NOMO-1 (cell line): ENCODE data around the gene PBX3.
A peak's percentile ranks its signal among the peaks of the same experiment; 100 is the strongest.

Experiments used
- DNase-seq, 2 experiments: peaks; one replicate each; lab custom pipeline; 2025; ENCODE audit not compliant: unreplicated experiment in 2 of 2; lab: John Stamatoyannopoulos, UW

Gene PBX3

GRCh38 chr9:125747053-125747764, at the start of gene PBX3:
TSS of gene PBX3 (plus strand) at chr9:125747373.
- DNase-seq = peak; percentile 29 to 44

GRCh38 chr9:125699870-125700269, 47.3 kb upstream of the PBX3 start:
- DNase-seq = no peak

GRCh38 chr9:125700791-125701190, 46.4 kb upstream of the PBX3 start:
- no peak for DNase-seq

- no peak for DNase-seq
Observed at GRCh38 chr9:125701351-125701750, 45.8 kb upstream of the PBX3 start.

GRCh38 chr9:125703662-125704061, 43.5 kb upstream of the PBX3 start:
- DNase-seq = no peak

- no peak for DNase-seq
Observed at GRCh38 chr9:125705893-125706292, 41.3 kb upstream of the PBX3 start.

- peak; percentile 89 to 96 for DNase-seq
Observed at GRCh38 chr9:125706651-125707471, 40.3 kb upstream of the PBX3 start, which contains the start of gene MAPKAP1. TSS of gene MAPKAP1 (minus strand) at chr9:125707208. CDS start at chr9:125672574, 34,634 bp downstream.

GRCh38 chr9:125707472-125707804, 39.7 kb upstream of the PBX3 start:
- DNase-seq = no peak

- no peak for DNase-seq
Observed at GRCh38 chr9:125726456-125727132, 20.6 kb upstream of the PBX3 start.

- DNase-seq = no peak
Observed at GRCh38 chr9:125730168-125730567, 17.0 kb upstream of the PBX3 start.

GRCh38 chr9:125732562-125732961, 14.6 kb upstream of the PBX3 start:
- DNase-seq = no peak

GRCh38 chr9:125739436-125739835, 7.7 kb upstream of the PBX3 start:
- DNase-seq = no peak

- DNase-seq = no peak
Observed at GRCh38 chr9:125742657-125743056, 4.5 kb upstream of the PBX3 start.

- no peak for DNase-seq
Observed at GRCh38 chr9:125743682-125744428, 3.3 kb upstream of the PBX3 start.

GRCh38 chr9:125744616-125745015, 2.6 kb upstream of the PBX3 start:
- no peak for DNase-seq

- no peak for DNase-seq
Observed at GRCh38 chr9:125745018-125745417, 2.2 kb upstream of the PBX3 start.

- no peak for DNase-seq
Observed at GRCh38 chr9:125745682-125746016, 1.5 kb upstream of the PBX3 start.

- DNase-seq = peak; percentile 97 to 99
Observed at GRCh38 chr9:125746017-125746773, 978 bp upstream of the PBX3 start.

- no peak for DNase-seq
Observed at GRCh38 chr9:125746774-125747052, 460 bp upstream of the PBX3 start.

- DNase-seq = no peak
Observed at GRCh38 chr9:125747765-125748445, 732 bp downstream of the PBX3 start.
